GM10248 (cell line): ENCODE data around the gene DOCK11.

ENCODE experiments used
- CTCF ChIA-PET: fragments of 300-600 bp; sonication (Branson Sonifier 250); formaldehyde crosslinking; extraction: SDS; loops from one replicate; lab custom pipeline; 2021; ENCODE audit warnings: antibody characterized with exemption; lab: Yijun Ruan, JAX
- POLR2A ChIA-PET: fragments of 350-650 bp; sonication (Branson Sonifier 250); formaldehyde crosslinking; extraction: SDS; loops from one replicate; lab custom pipeline; 2020; ENCODE audit warnings: antibody characterized with exemption; lab: Yijun Ruan, JAX
- DNase-seq: peaks from one replicate; pipeline ENCODE4 v3.0.0; 2012; ENCODE audit errors: extremely low spot score
- CTCF ChIP-seq: IDR thresholded peaks from 2 replicates; pipeline ENCODE4 v1.5.1; 2012; ENCODE audit warnings: mild to moderate bottlenecking, low read depth; ENCODE audit errors: extremely low read depth, missing control alignments, control extremely low read depth

DOCK11 gene

DNA sequence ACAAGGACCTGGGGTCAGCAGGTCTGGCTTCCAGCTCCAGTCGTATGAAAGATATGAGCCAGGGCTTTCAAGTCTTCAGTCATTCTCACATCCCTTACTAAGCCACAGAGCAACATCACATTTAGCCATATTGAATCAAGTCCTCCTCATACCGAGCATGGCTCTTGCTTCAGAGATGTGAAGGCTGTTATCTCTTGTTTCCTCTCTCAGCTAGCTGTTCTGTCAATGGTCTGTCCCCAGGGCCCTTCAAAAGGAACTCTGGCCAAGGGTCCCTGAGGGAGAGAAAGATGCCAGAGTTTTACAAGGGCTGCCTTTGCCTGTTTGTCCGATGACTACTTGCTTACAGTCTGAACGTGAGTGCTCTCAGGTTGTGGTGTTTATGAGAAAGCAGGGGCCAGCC is 30.5 kb downstream of the DOCK11 start:
- TF ChIP-seq CTCF, result no peak
- CTCF ChIA-PET, result no interaction called here
- DNase-seq, result no peak
- POLR2A ChIA-PET, result no interaction called here

DNA sequence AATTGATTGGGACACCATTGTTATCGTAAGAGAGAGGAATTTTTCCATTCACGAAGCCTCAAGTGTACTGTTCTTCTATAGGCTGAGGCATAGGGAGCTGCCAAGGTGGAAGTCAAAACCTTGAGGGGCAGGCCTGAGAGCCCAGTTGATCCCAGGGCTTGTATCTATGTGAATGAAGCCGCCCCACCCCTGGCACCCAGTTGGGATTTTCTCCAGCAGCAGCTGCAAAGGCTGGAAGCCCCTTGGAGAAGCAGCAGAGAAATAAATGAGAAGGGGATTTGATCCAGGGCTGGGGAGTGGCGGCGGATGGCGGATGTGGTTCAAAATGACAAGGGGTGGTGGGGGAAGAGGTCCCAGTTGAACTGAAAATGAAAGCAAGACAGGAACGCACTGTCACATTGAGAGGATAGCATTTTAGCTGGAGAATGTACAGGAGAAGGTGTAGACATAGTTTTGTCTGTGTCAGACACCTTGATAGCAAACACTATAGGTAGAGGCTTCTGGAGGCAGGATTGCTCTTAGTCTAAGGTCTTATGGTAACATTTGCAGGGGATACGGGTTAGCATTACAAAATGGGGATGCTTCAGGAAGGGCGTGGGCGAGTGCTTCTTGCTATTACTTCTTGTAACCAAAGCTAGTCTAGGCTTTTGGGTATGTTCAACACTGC is 32.6 kb downstream of the DOCK11 start:
- DNase-seq, result peak; percentile 29
- CTCF ChIA-PET, result interaction anchor here (1.1 to 2.4 kb wide), 3 partner anchors 8 to 11 kb away, joined by 3 to 9 read pairs (median 4); no protein-coding TSS in a partner anchor
- TF ChIP-seq CTCF, result no peak
- POLR2A ChIA-PET, result interaction anchor here (0.7 kb wide), 1 partner anchor 12 kb away, joined by 4 read pairs; no protein-coding TSS in a partner anchor

DNA sequence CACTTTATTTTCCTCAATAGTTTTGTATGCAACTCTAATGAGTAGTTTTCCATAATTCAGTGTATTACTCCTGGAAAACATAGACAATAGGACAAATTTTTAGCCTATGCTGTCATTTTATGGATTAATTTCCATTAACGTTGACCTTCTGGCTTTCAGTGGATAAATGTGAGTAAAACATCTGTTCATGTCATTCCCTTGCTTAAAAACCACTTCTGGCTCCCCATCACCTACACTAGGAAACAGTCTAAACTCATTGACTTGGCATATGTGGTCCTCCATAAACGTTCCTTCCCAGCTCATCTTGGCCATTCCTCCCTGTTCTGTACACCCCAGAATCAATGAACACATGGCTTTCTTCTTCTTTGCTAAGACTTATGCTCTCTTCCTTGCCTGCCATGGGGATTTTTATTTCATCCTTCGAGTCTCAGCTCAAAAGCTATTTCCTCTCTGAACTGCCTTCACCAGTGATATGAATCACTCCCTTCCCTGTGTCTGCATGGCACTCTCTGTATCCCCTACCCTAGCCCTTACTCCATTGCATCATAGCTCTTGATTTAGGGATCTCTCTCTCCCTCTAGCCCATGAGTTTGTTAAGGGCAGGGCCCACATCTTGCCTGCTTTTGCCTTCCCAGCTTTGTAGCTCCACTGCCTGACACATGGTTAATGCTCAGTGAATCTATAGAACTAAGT is 34.8 kb downstream of the DOCK11 start:
- no peak for TF ChIP-seq CTCF
- ChIA-PET POLR2A (no interaction called here), CTCF (interaction anchor here (0.9 to 2.4 kb wide), 3 partner anchors 9 to 17 kb away, joined by 3 to 9 read pairs (median 3); no protein-coding TSS in a partner anchor)
- no peak for DNase-seq

GRCh38 chrX:118534716-118535493 is 39.3 kb downstream of the DOCK11 start:
- DNase-seq, result no peak
- ChIA-PET POLR2A (no interaction called here), CTCF (interaction anchor here (1.2 kb wide), 1 partner anchor 75 kb away, joined by 5 read pairs; no protein-coding TSS in a partner anchor)
- no peak for TF ChIP-seq CTCF

DNA sequence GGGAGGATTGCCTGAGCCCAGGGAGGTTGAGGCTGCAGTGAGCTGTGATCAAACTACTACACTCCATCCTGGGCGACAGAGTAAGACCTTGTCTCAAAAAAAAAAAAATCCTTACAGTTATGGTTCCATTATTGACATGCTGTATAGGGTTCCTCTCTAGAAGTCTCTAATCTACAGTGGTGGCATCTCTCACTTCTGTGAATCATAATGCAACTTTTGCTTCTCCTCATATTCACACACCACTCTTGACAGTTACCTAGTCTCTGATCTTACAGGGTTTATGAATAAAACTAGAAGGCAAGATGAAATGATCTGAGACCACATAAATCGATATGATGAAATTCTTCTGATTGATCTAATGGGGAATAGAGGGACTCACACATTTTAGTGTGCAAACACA is 40.6 kb downstream of the DOCK11 start:
- no peak for DNase-seq
- POLR2A ChIA-PET, result no interaction called here
- TF ChIP-seq CTCF, result no peak
- CTCF ChIA-PET, result interaction anchor here (1.1 kb wide), 1 partner anchor 8 kb away, joined by 3 read pairs; no protein-coding TSS in a partner anchor
